A673 (cell line): ENCODE results near the gene TRPC6. TPM values are rescaled to one million over a fixed set of nuclear protein-coding genes. Genes with fewer than 3 reads are reported as not detected.
"Not testable (repeated sequence)": the region's sequence is repeated elsewhere in the genome, so short reads cannot be mapped to it uniquely, and the experiment has no call there.

Experiments
- BruUV-seq: library from RNA; stranded (reverse); fragments of 400-500 nt; replicated peaks from 2 replicates; lab custom pipeline; 2021; lab: Mats Ljungman, UMichigan
- CTCF ChIA-PET: fragments of 300-600 bp; sonication (Branson Sonifier 250); formaldehyde crosslinking; loops from one replicate; lab custom pipeline; 2022; ENCODE audit warnings: antibody characterized with exemption; lab: Charles Lee
- POLR2A ChIA-PET: fragments of 300-600 bp; sonication (Branson Sonifier 250); formaldehyde crosslinking; loops from one replicate; lab custom pipeline; 2022; ENCODE audit warnings: antibody characterized with exemption; ENCODE audit not compliant: low non-redundant PET; lab: Charles Lee
- DNase-seq: peaks from one replicate; pipeline ENCODE4 v3.0.0-alpha.2; 2015; ENCODE audit warnings: low spot score
- H3K27ac ChIP-seq: fragments of 200-600 bp; sonication (generic); 2 replicates; pipeline ENCODE4 v1.5.1; 2016; ENCODE audit warnings: mixed run types, low read depth, mild to moderate bottlenecking, mixed read lengths, antibody characterized with exemption, low read length; ENCODE audit not compliant: poor library complexity, severe bottlenecking
- H3K27me3 ChIP-seq: fragments of 200-600 bp; sonication (generic); replicated peaks from 2 replicates; pipeline ENCODE4 v1.6.1; 2017; ENCODE audit warnings: mixed run types, low read depth, mild to moderate bottlenecking, mixed read lengths, antibody characterized with exemption, low read length; ENCODE audit not compliant: insufficient read depth, poor library complexity
- H3K36me3 ChIP-seq: fragments of 200-600 bp; sonication (generic); 2 replicates; pipeline ENCODE4 v1.6.1; 2016; ENCODE audit warnings: mixed run types, mild to moderate bottlenecking, mixed read lengths, antibody characterized with exemption, low read length; ENCODE audit not compliant: insufficient read depth, poor library complexity, severe bottlenecking
- H3K4me1 ChIP-seq: fragments of 200-600 bp; sonication (generic); 2 replicates; pipeline ENCODE4 v1.6.1; 2017; ENCODE audit warnings: mixed run types, mild to moderate bottlenecking, mixed read lengths, antibody characterized with exemption, low read length; ENCODE audit not compliant: insufficient read depth, poor library complexity, severe bottlenecking
- H3K4me3 ChIP-seq: fragments of 200-600 bp; sonication (generic); 2 replicates; pipeline ENCODE4 v1.5.1; 2016; ENCODE audit warnings: low read depth, mixed run types, mild to moderate bottlenecking, mixed read lengths, low read length; ENCODE audit not compliant: poor library complexity, severe bottlenecking
- H3K9me3 ChIP-seq: fragments of 200-600 bp; sonication (generic); 2 replicates; pipeline ENCODE4 v1.6.1; 2016; ENCODE audit warnings: mixed run types, low read depth, mild to moderate bottlenecking, mixed read lengths, antibody characterized with exemption, low read length; ENCODE audit not compliant: poor library complexity, severe bottlenecking
- EZH2 ChIP-seq: fragments of 200-600 bp; sonication (generic); IDR thresholded peaks from 2 replicates; pipeline ENCODE4 v1.6.1; 2017; ENCODE audit warnings: borderline replicate concordance, low read depth, mild to moderate bottlenecking, mixed read lengths, antibody characterized with exemption, low read length; ENCODE audit not compliant: poor library complexity, severe bottlenecking
- intact Hi-C: fragments of 100-400 bp; cut with micrococcal nuclease; formaldehyde crosslinking; loops from one replicate; pipeline ENCODE4 v1.10.0; 2022; ENCODE audit not compliant: unreplicated experiment
- total RNA-seq: library from RNA; stranded (reverse); gene quantifications from 2 replicates; pipeline ENCODE4 v1.2.3, GENCODE V29; 2021
- TF ChIP-seq, protein P1 (sequence below): fragments of 300-800, 200-600 bp; sonication (generic); conservative IDR thresholded peaks from 2 replicates; pipeline ENCODE4 v1.5.1; 2017; ENCODE audit warnings: low read depth, mild to moderate bottlenecking, antibody characterized with exemption, low read length, moderate library complexity, mixed read lengths

TRPC6 gene
- total RNA-seq, 1 experiment from 2014 or later = not detected

DNA sequence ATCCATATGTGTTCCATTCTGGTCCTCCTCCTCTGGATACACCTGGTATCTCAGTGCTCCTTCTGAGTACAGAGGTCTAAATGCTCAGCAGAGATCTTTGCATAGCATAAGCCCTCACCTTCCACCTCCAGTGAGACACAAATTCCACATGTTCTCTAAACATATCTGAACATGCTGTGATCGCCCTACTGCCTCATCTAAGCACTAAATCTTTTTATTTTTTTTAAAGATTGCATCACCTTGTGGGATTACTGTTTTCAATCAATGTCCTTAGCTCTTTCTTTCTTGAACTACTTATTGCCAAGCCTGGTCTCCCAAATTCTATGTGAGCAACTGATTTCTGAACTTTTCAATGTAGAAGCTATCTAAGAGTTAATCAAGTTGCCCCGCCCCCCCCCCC is 113.4 kb downstream of the TRPC6 start:
- Histone ChIP-seq H3K4me3 (no peak overlapping the region), H3K36me3 (no peaks in the 10 kb centered on the region), H3K27me3 (no peaks in the 10 kb centered on the region), H3K9me3 (no peaks in the 10 kb centered on the region), H3K4me1 (no peaks in the 10 kb centered on the region), H3K27ac (no peak overlapping the region)
- TF ChIP-seq EZH2 = no peak
- TF ChIP-seq, protein P1, sequence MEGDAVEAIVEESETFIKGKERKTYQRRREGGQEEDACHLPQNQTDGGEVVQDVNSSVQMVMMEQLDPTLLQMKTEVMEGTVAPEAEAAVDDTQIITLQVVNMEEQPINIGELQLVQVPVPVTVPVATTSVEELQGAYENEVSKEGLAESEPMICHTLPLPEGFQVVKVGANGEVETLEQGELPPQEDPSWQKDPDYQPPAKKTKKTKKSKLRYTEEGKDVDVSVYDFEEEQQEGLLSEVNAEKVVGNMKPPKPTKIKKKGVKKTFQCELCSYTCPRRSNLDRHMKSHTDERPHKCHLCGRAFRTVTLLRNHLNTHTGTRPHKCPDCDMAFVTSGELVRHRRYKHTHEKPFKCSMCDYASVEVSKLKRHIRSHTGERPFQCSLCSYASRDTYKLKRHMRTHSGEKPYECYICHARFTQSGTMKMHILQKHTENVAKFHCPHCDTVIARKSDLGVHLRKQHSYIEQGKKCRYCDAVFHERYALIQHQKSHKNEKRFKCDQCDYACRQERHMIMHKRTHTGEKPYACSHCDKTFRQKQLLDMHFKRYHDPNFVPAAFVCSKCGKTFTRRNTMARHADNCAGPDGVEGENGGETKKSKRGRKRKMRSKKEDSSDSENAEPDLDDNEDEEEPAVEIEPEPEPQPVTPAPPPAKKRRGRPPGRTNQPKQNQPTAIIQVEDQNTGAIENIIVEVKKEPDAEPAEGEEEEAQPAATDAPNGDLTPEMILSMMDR = no peak
- intact Hi-C loops = no loop called here
- CTCF ChIA-PET = no interaction called here
- POLR2A ChIA-PET = no interaction called here
- no peak for DNase-seq
- BruUV-seq = no TSS peak

DNA sequence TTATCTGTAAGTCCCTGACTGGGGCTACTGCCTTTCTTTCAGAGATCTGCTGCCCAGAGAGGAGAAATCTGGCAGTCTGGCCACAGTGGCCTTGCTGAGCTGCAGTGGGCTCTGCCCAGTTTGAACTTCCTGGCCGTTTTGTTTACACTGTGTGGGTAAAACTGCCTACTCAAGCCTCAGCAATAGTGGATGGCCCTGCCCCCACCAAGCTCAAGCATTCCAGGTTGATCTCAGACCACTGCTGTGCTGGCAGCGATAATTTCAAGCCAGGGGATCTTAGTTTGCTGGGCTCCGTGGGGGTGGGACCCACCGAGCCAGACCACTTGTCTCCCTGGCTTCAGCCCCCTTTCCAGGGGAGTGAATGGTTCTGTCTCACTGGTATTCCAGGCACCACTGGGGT is 117.5 kb downstream of the TRPC6 start:
- H3K36me3 ChIP-seq = no peaks in the 10 kb centered on the region
- H3K4me3 ChIP-seq = no peak overlapping the region
- no peaks in the 10 kb centered on the region for H3K27me3 ChIP-seq
- no peak for DNase-seq
- ChIA-PET CTCF (no interaction called here), POLR2A (no interaction called here)
- no peaks in the 10 kb centered on the region for H3K9me3 ChIP-seq
- BruUV-seq = no TSS peak
- intact Hi-C loops = no loop called here
- no peak overlapping the region for H3K27ac ChIP-seq
- H3K4me1 ChIP-seq = no peaks in the 10 kb centered on the region
- TF ChIP-seq, protein P1 = no peak
- no peak for TF ChIP-seq EZH2

DNA sequence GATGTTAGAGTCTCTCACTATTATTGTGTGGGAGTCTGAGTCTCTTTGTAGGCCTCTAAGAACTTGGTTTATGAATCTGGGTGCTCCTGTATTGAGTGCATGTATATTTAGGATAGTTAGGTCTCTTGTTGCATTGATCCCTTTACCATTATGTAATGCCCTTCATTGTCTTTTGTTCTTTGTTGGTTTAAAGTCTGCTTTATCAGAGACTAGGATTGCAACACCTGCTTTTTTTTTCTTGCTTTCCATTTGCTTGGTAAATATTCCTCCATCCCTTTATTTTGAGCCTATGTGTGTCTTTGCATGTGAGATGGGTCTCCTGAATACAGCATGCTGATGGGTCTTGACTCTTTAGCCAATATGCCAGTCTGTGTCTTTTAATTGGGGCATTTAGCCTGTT is 119.4 kb downstream of the TRPC6 start:
- H3K4me3 ChIP-seq, DNase-seq, H3K9me3 ChIP-seq, CTCF ChIA-PET, BruUV-seq, H3K4me1 ChIP-seq, H3K36me3 ChIP-seq, POLR2A ChIA-PET, intact Hi-C loops, H3K27ac ChIP-seq, H3K27me3 ChIP-seq: not testable (repeated sequence)

DNA sequence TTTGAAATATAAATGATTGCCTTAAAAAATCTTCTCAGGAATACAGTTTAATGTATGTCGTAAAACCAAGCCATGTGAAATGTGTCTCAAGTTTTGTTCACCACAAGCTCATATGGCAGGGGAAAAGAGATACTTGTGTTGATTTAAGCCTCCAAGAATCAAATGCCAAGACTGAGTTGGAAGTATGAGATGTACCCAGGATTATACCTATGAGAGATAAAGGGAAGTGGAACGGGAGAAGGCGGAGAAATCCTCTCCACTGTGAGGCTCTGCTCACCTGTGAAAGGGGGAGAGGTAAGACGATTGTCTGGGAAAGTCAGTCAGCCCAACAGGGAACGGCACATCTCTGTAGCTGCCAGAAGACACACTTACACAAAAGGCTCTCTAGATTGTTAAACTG is 124.8 kb downstream of the TRPC6 start:
- Histone ChIP-seq H3K27ac (no peak overlapping the region), H3K27me3 (no peaks in the 10 kb centered on the region), H3K4me3 (no peak overlapping the region), H3K9me3 (no peaks in the 10 kb centered on the region), H3K36me3 (no peaks in the 10 kb centered on the region), H3K4me1 (no peaks in the 10 kb centered on the region)
- CTCF ChIA-PET = no interaction called here
- POLR2A ChIA-PET = no interaction called here
- intact Hi-C loops = loop anchor here (5.0 kb wide), 2 partner anchors 373 to 548 kb away; no protein-coding TSS in a partner anchor
- BruUV-seq = no TSS peak
- DNase-seq = no peak
- TF ChIP-seq, protein P1 = no peak
- no peak for TF ChIP-seq EZH2
